ENCODE measurements around the gene HEPH.
"Not testable (repeated sequence)": the region's sequence is repeated elsewhere in the genome, so short reads cannot be mapped to it uniquely, and the experiment has no call there.

Gene HEPH

GRCh38 chrX:66163849-66164411 is at the start of gene HEPH:
Gene HEPH, plus strand, starts transcription at chrX:66164247. Its CDS starts 6,324 bp downstream, at chrX:66170571.
- TF ChIP-seq JUND (IDR thresholded peaks at IDR 0.05; ENCODE audit: low read depth) = no peak

GRCh38 chrX:66118722-66119121 is 45.3 kb upstream of the HEPH start:
- DNase-seq (ENCODE audit: low read depth in 1 of 2, low spot score in 1 of 2); in situ Hi-C loops (cut with HindIII; ENCODE audit: low pct_unique_long_range_greater_than_20kb, low sequenced_read_pairs): not testable (repeated sequence)

More at GRCh38 chrX:66163849-66164411, at the start of gene HEPH:
- DNase-seq (ENCODE audit: low read depth in 1 of 2, low spot score in 1 of 2) = no peak
- in situ Hi-C loops (cut with HindIII; ENCODE audit: low pct_unique_long_range_greater_than_20kb, low sequenced_read_pairs) = no loop called here

- DNase-seq (ENCODE audit: low read depth in 1 of 2, low spot score in 1 of 2); in situ Hi-C loops (cut with HindIII; ENCODE audit: low pct_unique_long_range_greater_than_20kb, low sequenced_read_pairs): not testable (repeated sequence)
These were observed 42.7 kb upstream of the HEPH start for GRCh38 chrX:66121354-66121753.

GRCh38 chrX:66126662-66127061 is 37.4 kb upstream of the HEPH start:
- TF ChIP-seq JUND (IDR thresholded peaks at IDR 0.05; ENCODE audit: low read depth) = no peak
- in situ Hi-C loops (cut with HindIII; ENCODE audit: low pct_unique_long_range_greater_than_20kb, low sequenced_read_pairs) = no loop called here
- no peak for DNase-seq (ENCODE audit: low read depth in 1 of 2, low spot score in 1 of 2)

GRCh38 chrX:66130469-66130868 is 33.6 kb upstream of the HEPH start:
- DNase-seq (ENCODE audit: low read depth in 1 of 2, low spot score in 1 of 2) = no peak
- in situ Hi-C loops (cut with HindIII; ENCODE audit: low pct_unique_long_range_greater_than_20kb, low sequenced_read_pairs) = no loop called here
- no peak for TF ChIP-seq JUND (IDR thresholded peaks at IDR 0.05; ENCODE audit: low read depth)

GRCh38 chrX:66135284-66135683 is 28.8 kb upstream of the HEPH start:
- in situ Hi-C loops (cut with HindIII; ENCODE audit: low pct_unique_long_range_greater_than_20kb, low sequenced_read_pairs); DNase-seq (ENCODE audit: low read depth in 1 of 2, low spot score in 1 of 2): not testable (repeated sequence)

GRCh38 chrX:66142351-66142750 is 21.7 kb upstream of the HEPH start:
- no peak for TF ChIP-seq JUND (IDR thresholded peaks at IDR 0.05; ENCODE audit: low read depth)
- no peak for DNase-seq (ENCODE audit: low read depth in 1 of 2, low spot score in 1 of 2)
- in situ Hi-C loops (cut with HindIII; ENCODE audit: low pct_unique_long_range_greater_than_20kb, low sequenced_read_pairs) = no loop called here

GRCh38 chrX:66144258-66144657 is 19.8 kb upstream of the HEPH start:
- in situ Hi-C loops (cut with HindIII; ENCODE audit: low pct_unique_long_range_greater_than_20kb, low sequenced_read_pairs) = no loop called here
- TF ChIP-seq JUND (IDR thresholded peaks at IDR 0.05; ENCODE audit: low read depth) = no peak
- DNase-seq (ENCODE audit: low read depth in 1 of 2, low spot score in 1 of 2) = no peak

- no peak for TF ChIP-seq JUND (IDR thresholded peaks at IDR 0.05; ENCODE audit: low read depth)
- no peak for DNase-seq (ENCODE audit: low read depth in 1 of 2, low spot score in 1 of 2)
- in situ Hi-C loops (cut with HindIII; ENCODE audit: low pct_unique_long_range_greater_than_20kb, low sequenced_read_pairs) = no loop called here
These were observed 14.5 kb upstream of the HEPH start for GRCh38 chrX:66149519-66149918.

GRCh38 chrX:66150163-66150562 is 13.9 kb upstream of the HEPH start:
- no peak for TF ChIP-seq JUND (IDR thresholded peaks at IDR 0.05; ENCODE audit: low read depth)
- DNase-seq (ENCODE audit: low read depth in 1 of 2, low spot score in 1 of 2) = no peak
- in situ Hi-C loops (cut with HindIII; ENCODE audit: low pct_unique_long_range_greater_than_20kb, low sequenced_read_pairs) = no loop called here

- TF ChIP-seq JUND (IDR thresholded peaks at IDR 0.05; ENCODE audit: low read depth) = no peak
- in situ Hi-C loops (cut with HindIII; ENCODE audit: low pct_unique_long_range_greater_than_20kb, low sequenced_read_pairs) = no loop called here
- no peak for DNase-seq (ENCODE audit: low read depth in 1 of 2, low spot score in 1 of 2)
These were observed 1.7 kb upstream of the HEPH start for GRCh38 chrX:66162331-66162822.

GRCh38 chrX:66163447-66163846 is 600 bp upstream of the HEPH start:
- no peak for TF ChIP-seq JUND (IDR thresholded peaks at IDR 0.05; ENCODE audit: low read depth)
- DNase-seq (ENCODE audit: low read depth in 1 of 2, low spot score in 1 of 2) = no peak
- in situ Hi-C loops (cut with HindIII; ENCODE audit: low pct_unique_long_range_greater_than_20kb, low sequenced_read_pairs) = no loop called here

GRCh38 chrX:66164470-66164869 is 423 bp downstream of the HEPH start:
- no peak for DNase-seq (ENCODE audit: low read depth in 1 of 2, low spot score in 1 of 2)
- TF ChIP-seq JUND (IDR thresholded peaks at IDR 0.05; ENCODE audit: low read depth) = no peak
- in situ Hi-C loops (cut with HindIII; ENCODE audit: low pct_unique_long_range_greater_than_20kb, low sequenced_read_pairs) = no loop called here

- in situ Hi-C loops (cut with HindIII; ENCODE audit: low pct_unique_long_range_greater_than_20kb, low sequenced_read_pairs) = no loop called here
- no peak for TF ChIP-seq JUND (IDR thresholded peaks at IDR 0.05; ENCODE audit: low read depth)
- no peak for DNase-seq (ENCODE audit: low read depth in 1 of 2, low spot score in 1 of 2)
These were observed 884 bp downstream of the HEPH start for GRCh38 chrX:66164931-66165330.
